Endothelial cell of umbilical vein (primary cell): ENCODE data around the gene EXOC6. TPM values are rescaled to one million over a fixed set of nuclear protein-coding genes. Genes with fewer than 3 reads are reported as not detected.

Experiments
- BruUV-seq: library from RNA; stranded (reverse); fragments of 400-500 nt; replicated peaks from 2 replicates; lab custom pipeline; 2021; lab: Mats Ljungman, UMichigan
- CTCF ChIA-PET: fragments of 300-600, 350-600 bp; sonication (Branson Sonifier 250); formaldehyde crosslinking; loops from one replicate; lab custom pipeline; 2021; ENCODE audit warnings: antibody characterized with exemption, inconsistent platforms; lab: Charles Lee
- POLR2A ChIA-PET: fragments of 300-600, 350-600 bp; sonication (Branson Sonifier 250); formaldehyde crosslinking; loops from one replicate; lab custom pipeline; 2021; ENCODE audit warnings: antibody characterized with exemption, inconsistent platforms; lab: Charles Lee
- DNase-seq: peaks from one replicate; pipeline ENCODE4 v3.0.0-alpha.2; 2011; ENCODE audit warnings: low read depth, low spot score
- FAIRE-seq: peaks from 2 replicates; lab custom pipeline; 2011; peaks lifted over from hg19 to GRCh38; lab: Jason Lieb, UNC
- H2AFZ ChIP-seq: 2 replicates; pipeline ENCODE4 v1.6.0; 2012; ENCODE audit warnings: low read depth, low read length, control low read depth, inconsistent platforms
- H3K27ac ChIP-seq: 2 replicates; pipeline ENCODE4 v1.5.1; 2011; ENCODE audit warnings: low read depth, mild to moderate bottlenecking, control low read depth, low read length, moderate library complexity; ENCODE audit not compliant: insufficient read depth
- H3K27me3 ChIP-seq, 2 experiments: 2 replicates each; pipeline versions ENCODE4 v1.6.0 to v1.6.1; 2011; ENCODE audit warnings: low read length in 2 of 2, mixed read lengths in 1 of 2; ENCODE audit not compliant: control insufficient read depth in 2 of 2, insufficient read depth in 2 of 2
- H3K36me3 ChIP-seq, 2 experiments: 2 replicates in 1 of 2; 3 replicates in 1 of 2; pipeline ENCODE4 v1.5.1; 2011; ENCODE audit warnings: low read length in 2 of 2, mild to moderate bottlenecking in 1 of 2, moderate library complexity in 1 of 2; ENCODE audit not compliant: control insufficient read depth in 2 of 2, insufficient read depth in 2 of 2; ENCODE audit errors: extremely low read depth in 1 of 2
- H3K4me1 ChIP-seq: 3 replicates; pipeline ENCODE4 v1.5.1; 2011; ENCODE audit warnings: mild to moderate bottlenecking, low read length; ENCODE audit not compliant: control insufficient read depth, insufficient read depth; ENCODE audit errors: extremely low read depth
- H3K4me2 ChIP-seq: 2 replicates; pipeline ENCODE4 v1.6.1; 2011; ENCODE audit warnings: low read length, control low read depth, mixed read lengths; ENCODE audit not compliant: insufficient read depth
- H3K4me3 ChIP-seq, 3 experiments: fragments of 200-600 bp in 1 of 3; sonication (generic), shearing (Covaris generic) in 1 of 3; replicated peaks in 1 of 3; 2 replicates each; pipeline ENCODE4 v1.5.1; 2011 to 2016; ENCODE audit warnings: control low read depth in 3 of 3, low read length in 3 of 3, mild to moderate bottlenecking in 2 of 3, inconsistent platforms in 1 of 3, low read depth in 1 of 3, moderate library complexity in 1 of 3; ENCODE audit not compliant: insufficient read depth in 1 of 3
- H3K79me2 ChIP-seq: 2 replicates; pipeline ENCODE4 v1.6.0; 2012; ENCODE audit warnings: low read length, inconsistent platforms; ENCODE audit not compliant: control insufficient read depth, insufficient read depth
- H3K9ac ChIP-seq: replicated peaks from 2 replicates; pipeline ENCODE3; 2011; ENCODE audit warnings: low read length, control low read depth; ENCODE audit not compliant: insufficient read depth; ENCODE audit errors: extremely low read depth
- H3K9me1 ChIP-seq: replicated peaks from 3 replicates; pipeline ENCODE4 v1.6.0; 2011; ENCODE audit warnings: mild to moderate bottlenecking, low read length; ENCODE audit not compliant: control insufficient read depth, insufficient read depth; ENCODE audit errors: extremely low read depth
- H3K9me3 ChIP-seq: replicated peaks from 2 replicates; pipeline ENCODE4 v1.5.1; 2012; ENCODE audit warnings: low read length, inconsistent platforms; ENCODE audit not compliant: control insufficient read depth, insufficient read depth
- H4K20me1 ChIP-seq: replicated peaks from 2 replicates; pipeline ENCODE3; 2011; ENCODE audit warnings: mild to moderate bottlenecking, low read length; ENCODE audit not compliant: control insufficient read depth, insufficient read depth; ENCODE audit errors: extremely low read depth
- EZH2 ChIP-seq: IDR thresholded peaks from 2 replicates; pipeline ENCODE4 v1.6.1; 2012; ENCODE audit warnings: borderline replicate concordance, low read depth, mild to moderate bottlenecking, moderate library complexity, low read length, inconsistent platforms; ENCODE audit not compliant: severe bottlenecking
- FOS ChIP-seq: IDR thresholded peaks from 2 replicates; pipeline ENCODE4 v1.6.1; 2011; ENCODE audit warnings: mild to moderate bottlenecking, low read length, moderate library complexity, borderline replicate concordance; ENCODE audit not compliant: insufficient read depth
- GATA2 ChIP-seq: IDR thresholded peaks from 2 replicates; pipeline ENCODE4 v1.7.0; 2011; ENCODE audit warnings: low read depth, mild to moderate bottlenecking, moderate library complexity, mixed read lengths, low read length; ENCODE audit not compliant: insufficient read length, insufficient read depth
- JUN ChIP-seq: IDR thresholded peaks from 2 replicates; pipeline ENCODE4 v1.6.1; 2011; ENCODE audit warnings: borderline replicate concordance, low read depth; ENCODE audit not compliant: insufficient read length, insufficient read depth
- MYC ChIP-seq: IDR thresholded peaks from one replicate; pipeline ENCODE4 v1.6.1; 2011; ENCODE audit warnings: mild to moderate bottlenecking, low read depth, low read length
- POLR2A ChIP-seq: IDR thresholded peaks from 2 replicates; pipeline ENCODE4 v1.6.1; 2012; ENCODE audit warnings: low read depth, mild to moderate bottlenecking, control low read depth, low read length
- POLR2AphosphoS5 ChIP-seq: IDR thresholded peaks from 2 replicates; pipeline ENCODE4 v1.6.1; 2012; ENCODE audit warnings: low read depth, mild to moderate bottlenecking, control low read depth, low read length, moderate library complexity; ENCODE audit not compliant: insufficient read depth
- dilution Hi-C: fragments of 300-500 bp; cut with MboI; formaldehyde crosslinking; loops from one replicate; pipeline ENCODE4 v1.15.0; 2019; ENCODE audit warnings: low sequenced_read_pairs; ENCODE audit not compliant: extremely low pct_ligation_motif_present
- intact Hi-C: fragments of 100-400 bp; cut with micrococcal nuclease; formaldehyde crosslinking; loops from one replicate; pipeline ENCODE4 v1.10.0; 2022
- polyA plus RNA-seq, 4 experiments: library from polyadenylated mRNA; depleted of rRNA in 3 of 4; stranded (reverse) in 3 of 4; unstranded in 1 of 4; fragments of >200 nt; gene quantifications; 2 replicates each; pipeline versions ENCODE4 v1.2.1 to v1.2.3, GENCODE V29; 2011 to 2012; ENCODE audit warnings: missing spikeins in 1 of 4
- total RNA-seq: library from RNA; stranded (reverse); gene quantifications from 2 replicates; pipeline ENCODE4 v1.2.3, GENCODE V29; 2021
- TF ChIP-seq, protein P1 (sequence below): IDR thresholded peaks from 2 replicates; pipeline ENCODE4 v1.6.1; 2011; ENCODE audit not compliant: insufficient read depth, insufficient read length
- TF ChIP-seq, protein P2 (sequence below), 2 donors: IDR thresholded peaks; 1 replicate in 1 of 2; 2 replicates in 1 of 2; pipeline ENCODE4 v1.5.1; 2011; ENCODE audit warnings: low read length in 2 of 2, mild to moderate bottlenecking in 2 of 2, moderate library complexity in 2 of 2, control low read depth in 1 of 2, inconsistent platforms in 1 of 2, low read depth in 1 of 2; ENCODE audit not compliant: insufficient read depth in 1 of 2; ENCODE audit errors: extremely low read depth in 1 of 2

Gene EXOC6
- total and polyA plus RNA-seq, 2 donors (not counting 3 experiments of a cell fraction or from before 2014, with no cell fraction given): 72.6 to 108 TPM

DNA sequence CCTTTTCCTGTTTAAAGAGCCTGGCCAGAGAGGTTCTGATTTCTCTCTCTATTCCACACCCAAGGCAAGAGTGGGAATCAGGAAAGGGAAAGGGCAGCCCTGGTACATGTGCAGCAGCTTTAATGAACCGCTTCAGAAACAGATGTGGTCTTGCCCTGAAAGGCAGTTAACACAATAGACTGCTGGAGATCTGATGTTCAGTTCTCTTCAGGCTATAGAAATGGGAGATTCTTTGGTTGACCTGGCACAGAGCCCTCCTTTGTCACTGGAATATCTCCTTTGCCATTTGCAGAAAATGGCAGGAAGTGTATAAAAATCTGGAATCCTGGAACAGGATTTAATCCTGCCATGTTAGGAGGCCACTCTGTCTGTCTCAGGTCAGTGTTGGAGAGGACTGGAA lies 36.3 kb upstream of the EXOC6 start:
- H3K79me2 ChIP-seq: no peaks in the 10 kb centered on the region
- TF ChIP-seq GATA2: peak; percentile 39
- TF ChIP-seq POLR2A: no peak
- BruUV-seq: no TSS peak
- H3K4me3 ChIP-seq: no peak overlapping the region
- peak overlapping the region; percentile 58 for H2AFZ ChIP-seq
- peak overlapping the region; percentile 22 for H3K9ac ChIP-seq
- DNase-seq: peak; percentile 83
- H3K4me1 ChIP-seq: peaks cover 37% of the 10 kb centered on the region
- peak overlapping the region; percentile 58 for H3K27ac ChIP-seq
- intact Hi-C loops: loop anchor here (1.0 kb wide), 2 partner anchors 10 to 56 kb away; no protein-coding TSS in a partner anchor
- H3K36me3 ChIP-seq: no peaks in the 10 kb centered on the region
- no peaks in the 10 kb centered on the region for H3K9me3 ChIP-seq
- no peaks in the 10 kb centered on the region for H4K20me1 ChIP-seq
- no peaks in the 10 kb centered on the region for H3K9me1 ChIP-seq
- ChIA-PET POLR2A (no interaction called here), CTCF (interaction anchor here (0.6 kb wide), 2 partner anchors 69 to 127 kb away, joined by 3 read pairs; no protein-coding TSS in a partner anchor)
- dilution Hi-C loops: no loop called here
- H3K27me3 ChIP-seq: no peaks in the 10 kb centered on the region
- peak; percentile 82 for FAIRE-seq
- peak overlapping the region; percentile 3 for H3K4me2 ChIP-seq

DNA sequence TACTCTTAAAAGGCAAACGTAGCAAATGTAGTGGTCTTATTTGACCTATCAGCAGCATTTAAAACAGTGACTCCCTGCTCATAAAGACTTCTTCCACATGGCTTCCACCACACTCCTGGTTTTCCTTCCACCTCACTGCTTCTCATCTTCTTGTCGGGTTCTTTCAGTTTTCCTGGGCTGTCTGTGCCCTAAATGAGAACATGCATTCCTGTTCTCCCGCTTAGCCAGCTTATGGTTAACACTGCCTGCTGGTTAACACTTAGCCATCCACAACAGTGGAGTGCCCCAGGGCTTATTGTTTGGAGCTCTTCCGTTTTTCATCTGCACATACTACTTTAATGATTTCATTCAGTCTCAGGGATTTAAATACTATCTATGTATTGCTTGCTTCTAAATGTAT lies 34.3 kb upstream of the EXOC6 start:
- ChIA-PET CTCF (no interaction called here), POLR2A (interaction anchor here (0.7 kb wide), 1 partner anchor 124 kb away, joined by 5 read pairs; the partner anchor contains the start of gene HHEX)
- dilution Hi-C loops (no loop called here), intact Hi-C loops (no loop called here)
- DNase-seq (no peak), FAIRE-seq (no peak)
- no TSS peak for BruUV-seq
- no peaks in the 10 kb centered on the region for H3K9me1 ChIP-seq
- no peak overlapping the region for H2AFZ ChIP-seq
- peaks cover 51% of the 10 kb centered on the region for H3K4me1 ChIP-seq
- H3K9me3 ChIP-seq: no peaks in the 10 kb centered on the region
- H3K9ac ChIP-seq: no peak overlapping the region
- TF ChIP-seq EZH2: no peak
- no peak for TF ChIP-seq GATA2
- no peak for TF ChIP-seq MYC
- no peak for TF ChIP-seq POLR2A
- TF ChIP-seq FOS: no peak
- TF ChIP-seq, protein P1, sequence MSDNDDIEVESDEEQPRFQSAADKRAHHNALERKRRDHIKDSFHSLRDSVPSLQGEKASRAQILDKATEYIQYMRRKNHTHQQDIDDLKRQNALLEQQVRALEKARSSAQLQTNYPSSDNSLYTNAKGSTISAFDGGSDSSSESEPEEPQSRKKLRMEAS: no peak
- TF ChIP-seq JUN: no peak
- no peak for TF ChIP-seq POLR2AphosphoS5
- TF ChIP-seq, protein P2, sequence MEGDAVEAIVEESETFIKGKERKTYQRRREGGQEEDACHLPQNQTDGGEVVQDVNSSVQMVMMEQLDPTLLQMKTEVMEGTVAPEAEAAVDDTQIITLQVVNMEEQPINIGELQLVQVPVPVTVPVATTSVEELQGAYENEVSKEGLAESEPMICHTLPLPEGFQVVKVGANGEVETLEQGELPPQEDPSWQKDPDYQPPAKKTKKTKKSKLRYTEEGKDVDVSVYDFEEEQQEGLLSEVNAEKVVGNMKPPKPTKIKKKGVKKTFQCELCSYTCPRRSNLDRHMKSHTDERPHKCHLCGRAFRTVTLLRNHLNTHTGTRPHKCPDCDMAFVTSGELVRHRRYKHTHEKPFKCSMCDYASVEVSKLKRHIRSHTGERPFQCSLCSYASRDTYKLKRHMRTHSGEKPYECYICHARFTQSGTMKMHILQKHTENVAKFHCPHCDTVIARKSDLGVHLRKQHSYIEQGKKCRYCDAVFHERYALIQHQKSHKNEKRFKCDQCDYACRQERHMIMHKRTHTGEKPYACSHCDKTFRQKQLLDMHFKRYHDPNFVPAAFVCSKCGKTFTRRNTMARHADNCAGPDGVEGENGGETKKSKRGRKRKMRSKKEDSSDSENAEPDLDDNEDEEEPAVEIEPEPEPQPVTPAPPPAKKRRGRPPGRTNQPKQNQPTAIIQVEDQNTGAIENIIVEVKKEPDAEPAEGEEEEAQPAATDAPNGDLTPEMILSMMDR (IDR thresholded peaks at IDR 0.05; ENCODE audit: extremely low read depth in 1 of 2, insufficient read depth in 1 of 2, low read depth in 1 of 2, low read length in 2 of 2): no peak
- no peak overlapping the region for H3K27ac ChIP-seq
- no peaks in the 10 kb centered on the region for H3K27me3 ChIP-seq
- no peaks in the 10 kb centered on the region for H4K20me1 ChIP-seq
- H3K36me3 ChIP-seq: no peaks in the 10 kb centered on the region
- H3K4me3 ChIP-seq: no peak overlapping the region
- H3K4me2 ChIP-seq: no peak overlapping the region
- no peaks in the 10 kb centered on the region for H3K79me2 ChIP-seq
